NCI-H460 (cell line): ENCODE data around the gene PSG5. TPM values are rescaled to one million over a fixed set of nuclear protein-coding genes. Genes with fewer than 3 reads are reported as not detected.

Experiments
- total RNA-seq: library from RNA; depleted of rRNA; stranded (reverse); fragments of >200 nt; shearing (Covaris generic); gene quantifications from 2 replicates; pipeline ENCODE4 v1.2.3, GENCODE V29; 2014; rRNA removed

PSG5 gene
- total RNA-seq, 1 experiment from 2014 or later, result not detected

Other genes starting within 250 kb of the PSG5 start
- gene PSG7, start 249.3 kb downstream of the PSG5 start, total RNA-seq, result not detected in 2 replicates
- not detected in 2 replicates for gene PSG11, start 160.1 kb downstream of the PSG5 start, total RNA-seq
- gene PSG2, start 103.8 kb downstream of the PSG5 start, total RNA-seq, result not detected in 2 replicates
- not detected in 2 replicates for gene PSG4, start 19.1 kb upstream of the PSG5 start, total RNA-seq
- gene PSG9, start 83.0 kb upstream of the PSG5 start, total RNA-seq, result not detected in 2 replicates
- not detected in 2 replicates for gene CD177, start 167.2 kb upstream of the PSG5 start, total RNA-seq
- gene TEX101, start 228.4 kb upstream of the PSG5 start, total RNA-seq, result not detected in 2 replicates